ENCODE measurements around the gene SYNE1.

DNA sequence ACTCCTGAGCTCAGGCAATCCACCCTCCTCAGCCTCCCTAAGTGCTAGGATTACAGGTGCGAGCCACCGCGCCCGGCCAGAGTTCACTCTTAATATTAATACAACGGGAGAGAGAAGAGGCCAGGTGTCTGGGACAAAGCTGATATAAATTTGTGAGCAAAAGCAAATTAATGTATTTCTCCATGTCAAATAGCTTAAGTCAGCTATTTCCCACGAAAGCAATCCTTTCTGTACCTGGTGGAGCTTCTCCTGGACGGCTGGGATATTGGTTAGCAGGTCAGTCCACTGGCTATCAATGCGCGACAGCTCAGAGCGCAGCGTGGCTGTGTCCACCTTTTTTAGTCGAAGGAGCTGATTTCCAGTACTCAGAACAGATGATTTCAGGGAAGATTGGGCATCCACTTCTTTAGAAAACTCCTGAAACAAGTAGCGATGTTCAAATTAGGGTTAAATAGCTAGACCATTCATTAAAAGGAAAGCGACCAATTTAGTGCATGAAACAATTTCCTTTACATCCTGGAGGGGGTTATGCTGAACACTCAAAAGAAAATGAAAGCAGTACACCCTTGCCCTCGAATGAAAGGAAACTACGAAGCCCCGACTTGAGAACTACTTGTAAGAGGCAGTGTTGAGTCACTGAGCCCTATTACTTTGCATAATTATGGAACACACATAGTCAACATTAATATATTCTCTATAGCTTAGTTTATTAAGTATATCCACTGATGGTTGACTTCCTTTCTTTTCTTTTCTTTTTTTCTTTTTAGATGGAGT is 403.4 kb downstream of the SYNE1 start:
- TF ChIP-seq POLR2A (IDR thresholded peaks at IDR 0.05) = no peak
- TF ChIP-seq POLR2AphosphoS5 (IDR thresholded peaks at IDR 0.05) = no peak
- TF ChIP-seq, protein P1, sequence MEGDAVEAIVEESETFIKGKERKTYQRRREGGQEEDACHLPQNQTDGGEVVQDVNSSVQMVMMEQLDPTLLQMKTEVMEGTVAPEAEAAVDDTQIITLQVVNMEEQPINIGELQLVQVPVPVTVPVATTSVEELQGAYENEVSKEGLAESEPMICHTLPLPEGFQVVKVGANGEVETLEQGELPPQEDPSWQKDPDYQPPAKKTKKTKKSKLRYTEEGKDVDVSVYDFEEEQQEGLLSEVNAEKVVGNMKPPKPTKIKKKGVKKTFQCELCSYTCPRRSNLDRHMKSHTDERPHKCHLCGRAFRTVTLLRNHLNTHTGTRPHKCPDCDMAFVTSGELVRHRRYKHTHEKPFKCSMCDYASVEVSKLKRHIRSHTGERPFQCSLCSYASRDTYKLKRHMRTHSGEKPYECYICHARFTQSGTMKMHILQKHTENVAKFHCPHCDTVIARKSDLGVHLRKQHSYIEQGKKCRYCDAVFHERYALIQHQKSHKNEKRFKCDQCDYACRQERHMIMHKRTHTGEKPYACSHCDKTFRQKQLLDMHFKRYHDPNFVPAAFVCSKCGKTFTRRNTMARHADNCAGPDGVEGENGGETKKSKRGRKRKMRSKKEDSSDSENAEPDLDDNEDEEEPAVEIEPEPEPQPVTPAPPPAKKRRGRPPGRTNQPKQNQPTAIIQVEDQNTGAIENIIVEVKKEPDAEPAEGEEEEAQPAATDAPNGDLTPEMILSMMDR (IDR thresholded peaks at IDR 0.05) = no peak
- TF ChIP-seq EP300 (IDR thresholded peaks at IDR 0.05) = no peak

All from sigmoid colon (tissue), 4 donors.